Measurements from ENCODE around the gene AMPH.
A peak's percentile ranks its signal among the peaks of the same experiment; 100 is the strongest.
"Not testable (repeated sequence)": the region's sequence is repeated elsewhere in the genome, so short reads cannot be mapped to it uniquely, and the experiment has no call there.

The AMPH gene

DNA sequence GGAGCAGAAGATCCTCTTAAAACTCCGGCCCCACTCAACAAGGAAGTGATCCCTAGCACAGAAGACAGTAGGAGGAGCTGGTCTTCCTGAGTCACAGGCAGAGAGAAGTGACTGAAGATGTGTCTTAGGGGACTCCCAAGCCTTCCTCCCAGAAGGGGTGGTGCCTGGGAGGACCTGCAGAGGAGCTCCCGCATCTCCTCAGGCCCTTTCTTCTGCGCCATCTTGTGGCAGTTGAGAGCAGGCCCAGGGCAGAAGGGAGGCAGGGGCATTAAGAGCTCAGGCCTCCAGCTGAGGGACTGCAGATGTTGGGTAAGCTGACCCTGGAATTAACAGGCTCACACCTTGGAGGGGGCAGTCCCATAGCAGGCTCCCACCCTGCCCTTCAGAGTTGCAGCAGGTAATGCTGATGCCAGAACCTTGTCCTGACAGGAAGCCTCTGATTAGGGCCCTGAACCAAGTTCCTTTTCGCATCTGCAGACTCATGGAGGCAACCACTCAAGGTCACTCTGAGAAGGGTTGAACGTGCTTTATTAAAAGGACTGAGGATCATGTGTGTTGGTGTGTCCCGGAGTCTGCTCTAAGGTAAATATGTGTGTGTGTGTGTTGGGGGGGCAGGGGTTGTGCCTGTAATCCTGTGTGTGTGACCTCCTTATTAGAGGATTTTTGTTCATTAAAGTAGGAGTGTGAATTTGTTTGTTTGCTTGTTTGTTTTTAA is 281.1 kb downstream of the AMPH start:
- H3K4me1 ChIP-seq; H3K27ac ChIP-seq; H3K79me2 ChIP-seq; H3K4me3 ChIP-seq (ENCODE audit: low read depth, low read length); H3K27me3 ChIP-seq (ENCODE audit: control insufficient read depth, insufficient read depth, low read length); H3K9ac ChIP-seq; H3K36me3 ChIP-seq (ENCODE audit: control insufficient read depth, insufficient read depth, low read length); H3K4me2 ChIP-seq (ENCODE audit: low read length); H2AFZ ChIP-seq; H3K9me3 ChIP-seq (ENCODE audit: control insufficient read depth, low read length): not testable (repeated sequence)
- TF ChIP-seq, protein P1, sequence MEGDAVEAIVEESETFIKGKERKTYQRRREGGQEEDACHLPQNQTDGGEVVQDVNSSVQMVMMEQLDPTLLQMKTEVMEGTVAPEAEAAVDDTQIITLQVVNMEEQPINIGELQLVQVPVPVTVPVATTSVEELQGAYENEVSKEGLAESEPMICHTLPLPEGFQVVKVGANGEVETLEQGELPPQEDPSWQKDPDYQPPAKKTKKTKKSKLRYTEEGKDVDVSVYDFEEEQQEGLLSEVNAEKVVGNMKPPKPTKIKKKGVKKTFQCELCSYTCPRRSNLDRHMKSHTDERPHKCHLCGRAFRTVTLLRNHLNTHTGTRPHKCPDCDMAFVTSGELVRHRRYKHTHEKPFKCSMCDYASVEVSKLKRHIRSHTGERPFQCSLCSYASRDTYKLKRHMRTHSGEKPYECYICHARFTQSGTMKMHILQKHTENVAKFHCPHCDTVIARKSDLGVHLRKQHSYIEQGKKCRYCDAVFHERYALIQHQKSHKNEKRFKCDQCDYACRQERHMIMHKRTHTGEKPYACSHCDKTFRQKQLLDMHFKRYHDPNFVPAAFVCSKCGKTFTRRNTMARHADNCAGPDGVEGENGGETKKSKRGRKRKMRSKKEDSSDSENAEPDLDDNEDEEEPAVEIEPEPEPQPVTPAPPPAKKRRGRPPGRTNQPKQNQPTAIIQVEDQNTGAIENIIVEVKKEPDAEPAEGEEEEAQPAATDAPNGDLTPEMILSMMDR (IDR thresholded peaks at IDR 0.05): peak; percentile 20

DNA sequence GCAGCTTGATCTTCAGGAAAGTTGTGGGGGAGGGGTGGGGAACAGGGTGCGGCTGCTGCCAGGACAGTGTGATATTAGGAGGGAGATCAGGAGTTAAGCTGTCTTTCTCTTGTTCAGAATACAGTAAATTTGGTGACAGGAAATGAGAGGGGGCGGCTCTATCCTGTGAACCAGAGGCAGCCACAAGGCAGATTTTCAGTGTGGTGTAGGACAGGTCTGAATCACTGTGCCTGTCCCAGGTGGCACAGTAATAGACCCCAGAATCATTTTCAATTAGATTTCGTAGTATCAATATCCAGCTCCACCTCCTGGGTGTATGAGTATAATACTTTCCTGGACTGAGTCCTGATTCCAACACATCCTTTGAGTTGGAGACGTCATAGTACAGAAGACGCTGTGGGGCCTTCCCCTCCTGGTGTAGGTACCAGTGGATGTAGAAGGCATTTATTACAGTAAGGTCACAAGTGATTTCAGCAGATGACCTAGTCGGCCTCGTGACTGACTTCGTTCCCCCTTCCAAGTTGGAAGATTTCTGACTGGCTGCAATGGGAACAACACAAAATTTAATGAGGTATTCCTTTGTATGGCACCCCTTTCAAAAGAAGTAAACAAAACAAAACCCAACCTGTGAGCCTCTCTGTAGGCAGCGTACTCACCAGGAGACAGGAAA is 281.9 kb downstream of the AMPH start:
- not testable (repeated sequence) for H3K27me3 ChIP-seq (ENCODE audit: control insufficient read depth, insufficient read depth, low read length); H3K4me1 ChIP-seq; H2AFZ ChIP-seq; H3K4me2 ChIP-seq (ENCODE audit: low read length); H3K36me3 ChIP-seq (ENCODE audit: control insufficient read depth, insufficient read depth, low read length); H3K79me2 ChIP-seq; H3K4me3 ChIP-seq (ENCODE audit: low read depth, low read length); H3K9me3 ChIP-seq (ENCODE audit: control insufficient read depth, low read length); H3K27ac ChIP-seq; H3K9ac ChIP-seq

DNA sequence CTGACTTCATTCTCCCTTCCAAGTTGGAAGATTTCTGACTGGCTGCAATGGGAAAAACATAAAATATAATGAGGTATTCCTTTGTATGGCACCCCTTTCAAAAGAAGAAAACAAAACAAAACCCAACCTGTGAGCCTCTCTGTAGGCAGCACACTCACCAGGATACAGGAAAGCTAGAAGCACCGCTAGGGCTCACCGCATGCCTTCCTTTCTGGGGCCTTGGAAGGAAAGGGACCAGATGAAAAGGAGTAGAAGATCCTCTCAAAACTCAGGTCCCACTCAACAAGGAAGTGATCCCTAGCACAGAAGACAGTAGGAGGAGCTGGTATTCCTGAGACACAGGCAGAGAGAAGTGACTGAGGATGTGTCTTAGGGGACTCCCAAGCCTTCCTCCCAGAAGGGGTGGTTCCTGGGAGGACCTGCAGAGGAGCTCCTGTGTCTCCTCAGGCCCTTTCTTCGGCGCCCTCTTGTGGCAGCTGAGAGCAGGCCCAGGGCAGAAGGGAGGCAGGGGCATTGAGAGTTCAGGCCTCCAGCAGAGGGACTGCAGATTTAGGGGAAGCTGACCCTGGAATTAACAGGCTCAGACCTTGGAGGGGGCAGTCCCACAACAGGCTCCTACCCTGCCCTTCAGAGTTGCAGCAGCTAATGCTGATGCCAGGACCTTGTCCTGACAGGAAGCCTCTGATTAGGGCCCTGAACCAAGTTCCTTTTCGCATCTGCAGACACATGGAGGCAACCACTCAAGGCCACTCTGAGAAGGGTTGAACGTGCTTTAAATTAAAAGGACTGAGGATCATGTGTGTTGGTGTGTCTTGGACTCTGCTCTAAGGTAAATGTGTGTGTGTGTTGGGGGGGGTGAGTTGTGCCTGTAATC is 285.6 kb downstream of the AMPH start:
- not testable (repeated sequence) for H3K9ac ChIP-seq; H3K4me2 ChIP-seq (ENCODE audit: low read length); H3K4me1 ChIP-seq; H3K4me3 ChIP-seq (ENCODE audit: low read depth, low read length); H3K27me3 ChIP-seq (ENCODE audit: control insufficient read depth, insufficient read depth, low read length); H3K79me2 ChIP-seq; H3K36me3 ChIP-seq (ENCODE audit: control insufficient read depth, insufficient read depth, low read length); H3K9me3 ChIP-seq (ENCODE audit: control insufficient read depth, low read length); H2AFZ ChIP-seq; H3K27ac ChIP-seq
- TF ChIP-seq, protein P1 (IDR thresholded peaks at IDR 0.05): peak; percentile 34

DNA sequence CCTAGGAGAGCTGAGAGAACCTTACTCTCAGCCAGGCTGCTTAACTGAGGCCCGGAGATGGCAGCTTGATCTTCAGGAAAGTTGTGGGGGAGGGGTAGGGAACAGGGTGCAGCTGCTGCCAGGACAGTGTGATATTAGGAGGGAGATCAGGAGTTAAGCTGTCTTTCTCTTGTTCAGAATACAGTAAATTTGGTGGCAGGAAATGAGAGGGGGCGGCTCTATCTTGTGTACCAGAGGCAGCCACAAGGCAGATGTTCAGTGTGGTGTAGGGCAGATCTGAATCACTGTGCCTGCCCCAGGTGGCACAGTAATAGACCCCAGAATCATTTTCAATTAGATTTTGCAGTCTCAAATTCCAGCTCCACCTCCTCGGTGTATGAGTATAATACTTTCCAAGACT is 286.4 kb downstream of the AMPH start:
- H3K79me2 ChIP-seq; H3K27ac ChIP-seq; H3K4me1 ChIP-seq; H3K36me3 ChIP-seq (ENCODE audit: control insufficient read depth, insufficient read depth, low read length); H3K4me3 ChIP-seq (ENCODE audit: low read depth, low read length); H3K4me2 ChIP-seq (ENCODE audit: low read length); H2AFZ ChIP-seq; H3K9me3 ChIP-seq (ENCODE audit: control insufficient read depth, low read length); H3K27me3 ChIP-seq (ENCODE audit: control insufficient read depth, insufficient read depth, low read length); H3K9ac ChIP-seq: not testable (repeated sequence)

DNA sequence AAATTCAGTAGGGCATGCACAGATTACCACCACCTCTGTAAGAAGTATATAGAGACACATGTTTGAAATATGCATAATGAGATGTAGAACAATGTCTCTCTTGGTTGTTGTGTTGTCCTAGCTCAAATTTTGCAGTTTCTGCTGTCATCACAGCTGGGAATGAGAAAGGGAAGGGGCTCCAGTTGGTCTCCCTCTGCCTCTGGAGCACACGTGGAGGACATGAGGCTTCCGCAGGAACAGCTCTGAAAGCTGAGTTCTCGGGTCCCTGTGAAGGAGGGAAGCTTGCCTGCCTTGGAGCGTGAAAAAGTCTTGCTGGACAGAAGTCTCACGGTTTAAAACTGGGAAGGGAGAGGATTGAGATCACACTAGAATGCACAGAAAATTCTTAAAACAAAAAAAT is 289.0 kb downstream of the AMPH start:
- H3K27ac ChIP-seq, H3K9ac ChIP-seq: not testable (repeated sequence)

GRCh38 chr7:38341172-38341705 is 289.9 kb downstream of the AMPH start:
- H3K36me3 ChIP-seq (ENCODE audit: control insufficient read depth, insufficient read depth, low read length); H3K79me2 ChIP-seq; H3K9ac ChIP-seq; H3K27me3 ChIP-seq (ENCODE audit: control insufficient read depth, insufficient read depth, low read length); H3K4me2 ChIP-seq (ENCODE audit: low read length); H3K4me1 ChIP-seq; H3K4me3 ChIP-seq (ENCODE audit: low read depth, low read length); H3K9me3 ChIP-seq (ENCODE audit: control insufficient read depth, low read length); H3K27ac ChIP-seq: not testable (repeated sequence)
- H2AFZ ChIP-seq: peak overlapping the region; percentile 66

More for the DNA sequence above, 289.0 kb downstream of the AMPH start:
- H3K79me2 ChIP-seq; H3K4me1 ChIP-seq; H3K4me2 ChIP-seq (ENCODE audit: low read length); H3K36me3 ChIP-seq (ENCODE audit: control insufficient read depth, insufficient read depth, low read length); H2AFZ ChIP-seq; H3K9me3 ChIP-seq (ENCODE audit: control insufficient read depth, low read length); H3K27me3 ChIP-seq (ENCODE audit: control insufficient read depth, insufficient read depth, low read length); H3K4me3 ChIP-seq (ENCODE audit: low read depth, low read length): not testable (repeated sequence)

All from parathyroid adenoma (tissue), 2 donors.